MM.1S (cell line): Measurements from ENCODE around the gene DSTN.

Source experiments
- CTCF ChIP-seq: fragments of 300-600 bp; sonication (generic); IDR thresholded peaks from 2 replicates; pipeline ENCODE4 v1.5.1; 2016; ENCODE audit warnings: antibody characterized with exemption, low read length, mixed read lengths
- EZH2 ChIP-seq: fragments of 300-600 bp; sonication (generic); optimal IDR thresholded peaks from 2 replicates; pipeline ENCODE3; 2017; ENCODE audit warnings: low read depth, mild to moderate bottlenecking, antibody characterized with exemption, low read length, mixed read lengths
- EZH2phosphoT487 ChIP-seq: fragments of 300-600 bp; sonication (generic); IDR thresholded peaks from 2 replicates; pipeline ENCODE4 v1.6.1; 2018; ENCODE audit warnings: antibody characterized with exemption, low read length

GRCh38 chr20:17560344-17561074 lies 9.4 kb upstream of the DSTN start:
- TF ChIP-seq CTCF, result no peak
- no peak for TF ChIP-seq EZH2phosphoT487
- TF ChIP-seq EZH2, result no peak
